GM21526 (cell line): ENCODE results near the gene DCC.

Source experiments
- ATAC-seq: cut with Tn5 transposase; IDR thresholded peaks from one replicate; pipeline ENCODE4 v1.9.1; 2021; ENCODE audit warnings: moderate library complexity; ENCODE audit not compliant: unreplicated experiment, low FRiP score

The DCC gene

DNA sequence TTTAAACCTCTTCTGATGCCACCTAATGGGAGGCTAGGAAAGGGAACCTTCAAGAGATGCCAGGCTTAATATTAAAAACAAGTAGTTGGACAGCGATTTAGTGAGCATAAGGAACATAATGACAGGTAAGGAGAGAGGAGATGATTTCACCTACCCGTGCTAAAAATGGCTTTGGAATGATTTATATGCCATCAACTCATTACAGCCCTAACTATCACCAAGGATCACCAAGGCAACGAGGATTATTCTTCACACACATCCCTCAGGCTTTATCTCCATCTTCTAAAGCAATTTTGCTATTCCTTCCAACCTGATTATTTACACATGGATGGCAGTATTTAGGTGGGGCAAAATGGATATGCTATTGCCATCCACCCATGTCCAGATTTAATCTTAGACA lies 237.8 kb downstream of the DCC start:
- ATAC-seq = no peak

DNA sequence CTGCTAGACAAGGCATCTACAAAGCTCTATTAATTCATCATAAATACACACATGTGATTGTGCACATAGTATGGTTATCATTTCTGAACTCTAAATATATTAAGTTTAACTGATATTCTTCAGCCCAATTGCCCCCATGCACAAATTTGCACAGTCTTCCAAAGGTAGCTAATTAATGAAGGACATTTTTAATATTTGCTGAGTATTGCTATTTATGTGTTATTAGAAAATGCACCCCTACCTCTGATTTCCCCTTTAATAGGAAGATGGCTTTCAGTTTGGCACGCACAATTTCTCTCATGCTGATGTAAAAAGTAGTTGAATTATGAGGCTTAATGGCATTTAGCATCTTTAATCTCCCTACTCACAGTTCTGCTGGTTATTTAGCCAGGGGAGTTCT lies 242.1 kb downstream of the DCC start:
- no peak for ATAC-seq

DNA sequence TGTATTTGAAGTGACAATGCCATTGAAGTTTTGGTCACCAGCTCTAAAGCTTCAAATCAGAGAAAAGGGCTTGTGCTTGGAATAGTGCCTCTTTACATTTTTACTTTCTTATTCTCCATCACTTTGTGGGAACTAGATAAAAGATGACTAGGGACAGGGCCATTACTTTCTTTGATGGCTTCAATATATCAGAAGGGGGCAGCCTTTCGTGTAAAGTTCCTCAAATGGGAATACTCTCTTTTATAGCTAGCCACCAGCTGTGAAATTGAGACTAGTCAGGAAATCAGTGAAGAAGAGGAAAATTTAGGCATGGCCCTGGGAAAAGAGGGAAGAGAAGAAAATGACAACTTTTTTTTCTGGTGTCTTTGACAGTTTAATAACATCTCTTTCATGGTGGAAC lies 242.5 kb downstream of the DCC start:
- ATAC-seq = no peak

DNA sequence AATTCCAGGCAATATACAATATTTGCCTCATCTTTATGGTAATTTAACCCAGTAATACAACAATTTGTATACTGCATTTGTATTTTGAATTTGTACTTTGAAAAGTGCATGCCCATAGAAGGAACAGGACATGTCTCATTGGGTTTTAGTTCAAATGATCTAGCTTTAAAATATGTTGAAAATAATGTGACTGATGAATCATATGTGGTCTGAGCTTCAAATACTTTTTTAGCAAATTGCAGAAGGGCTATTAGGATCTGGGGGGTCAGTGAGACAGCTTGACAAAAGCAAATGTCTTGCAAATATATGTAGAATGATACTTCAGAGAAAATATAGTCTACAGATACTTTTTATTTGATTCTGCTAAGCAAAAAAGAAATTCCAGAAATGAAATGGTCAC lies 248.9 kb downstream of the DCC start:
- no peak for ATAC-seq

DNA sequence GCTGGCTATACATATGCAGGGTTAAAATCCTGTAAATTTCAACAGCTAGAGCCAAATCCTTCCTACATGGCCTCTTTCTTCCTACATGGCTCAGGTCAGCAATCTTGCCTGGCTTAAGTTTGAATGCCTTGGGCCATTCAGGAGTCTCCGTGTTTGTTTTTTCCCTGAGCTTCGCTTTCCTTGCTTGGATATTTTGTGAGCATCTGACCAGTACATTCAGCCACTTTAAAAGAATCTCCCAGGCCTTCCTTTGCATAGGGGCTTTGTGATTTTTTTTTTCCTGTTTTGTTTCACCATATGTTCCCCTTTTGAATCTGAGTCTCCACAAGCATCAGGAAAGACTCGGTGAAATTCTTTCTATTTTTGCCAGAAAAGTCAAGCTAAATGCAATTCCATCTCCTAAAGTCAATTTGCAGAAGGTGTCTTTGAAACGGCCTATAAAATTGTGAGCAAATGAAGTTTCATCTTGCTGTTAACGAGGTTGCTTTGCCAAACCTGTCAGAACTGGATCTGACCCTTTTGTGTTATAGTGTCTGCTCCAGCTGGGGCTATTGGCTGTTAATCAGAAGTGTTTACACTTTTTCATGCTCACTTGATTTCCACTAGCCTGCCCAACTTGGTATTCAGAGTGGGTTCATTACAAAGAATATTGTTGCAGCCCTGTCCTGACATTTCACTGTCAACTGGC lies 256.9 kb downstream of the DCC start:
- ATAC-seq = no peak

DNA sequence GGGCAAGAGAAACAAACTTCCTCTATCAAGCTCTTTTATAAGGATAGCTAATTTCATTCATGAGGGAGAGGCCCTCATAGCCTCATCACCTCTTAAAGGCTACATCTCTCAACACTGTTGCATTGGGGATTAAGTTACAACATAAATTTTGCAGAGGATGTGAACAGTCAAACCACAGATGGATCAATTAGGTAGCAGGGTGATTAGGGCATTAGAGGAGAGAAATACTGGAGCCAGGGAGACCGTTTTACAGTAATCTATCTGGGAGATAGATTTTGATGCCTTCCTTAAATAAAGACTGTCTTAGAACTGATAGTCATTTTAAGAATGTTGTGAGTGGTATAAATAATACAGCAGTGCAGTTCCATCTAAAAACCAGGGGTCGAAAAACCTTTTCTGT lies 258.9 kb downstream of the DCC start:
- no peak for ATAC-seq

DNA sequence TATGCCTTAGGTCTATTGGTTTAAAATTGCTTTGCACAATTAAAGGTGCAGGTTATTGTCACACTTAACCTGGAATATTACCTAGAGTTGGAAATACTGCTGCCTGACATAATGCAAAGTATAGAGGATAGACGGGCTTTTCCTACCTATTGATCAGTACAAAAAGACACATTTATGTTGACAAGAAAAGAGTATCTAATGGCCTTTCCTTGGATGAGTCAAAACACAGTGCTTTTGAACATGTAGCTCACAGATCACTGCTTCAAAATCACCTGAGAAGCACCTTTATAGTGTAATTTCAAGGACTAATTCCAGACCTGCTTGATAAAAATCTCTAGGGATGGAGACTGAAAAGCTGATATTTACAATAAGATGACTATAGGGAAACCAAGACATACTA lies 262.8 kb downstream of the DCC start:
- ATAC-seq = no peak

DNA sequence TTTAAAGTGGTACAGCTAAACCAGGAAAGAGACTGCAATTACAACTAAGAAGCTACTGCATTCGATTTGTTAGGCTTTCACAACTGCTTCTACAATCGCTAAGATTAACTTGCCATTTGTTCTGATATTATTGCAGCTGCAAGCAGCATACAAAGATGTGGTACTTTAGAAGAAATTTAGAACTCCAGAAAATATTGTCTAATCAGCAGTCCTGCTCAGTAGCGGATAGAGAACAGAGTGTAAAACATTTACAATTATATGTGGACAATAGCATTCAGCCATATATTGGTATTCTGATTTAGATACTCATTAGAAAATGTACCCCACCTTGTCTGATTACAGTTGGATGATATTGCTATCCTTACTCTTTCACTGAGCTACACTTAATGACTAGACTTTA lies 265.3 kb downstream of the DCC start:
- no peak for ATAC-seq

DNA sequence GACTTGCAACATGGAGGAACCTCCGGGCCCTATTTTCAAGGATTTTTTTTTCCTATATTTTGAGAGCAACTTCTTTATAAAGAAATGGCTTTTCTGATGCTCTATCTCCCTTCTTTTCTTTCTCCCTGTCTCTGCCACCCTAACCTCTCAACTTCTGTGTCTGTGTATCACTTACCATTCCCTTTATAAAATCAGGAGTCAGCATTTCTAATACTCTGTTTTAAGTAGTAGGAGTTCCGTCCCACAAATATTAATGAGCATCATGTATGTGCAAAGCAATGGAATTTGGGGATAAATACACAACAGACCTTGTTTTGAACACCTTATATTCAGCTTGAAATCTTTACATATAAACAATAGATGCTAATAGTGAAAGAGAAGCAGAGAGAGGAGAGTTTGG lies 268.0 kb downstream of the DCC start:
- no peak for ATAC-seq

DNA sequence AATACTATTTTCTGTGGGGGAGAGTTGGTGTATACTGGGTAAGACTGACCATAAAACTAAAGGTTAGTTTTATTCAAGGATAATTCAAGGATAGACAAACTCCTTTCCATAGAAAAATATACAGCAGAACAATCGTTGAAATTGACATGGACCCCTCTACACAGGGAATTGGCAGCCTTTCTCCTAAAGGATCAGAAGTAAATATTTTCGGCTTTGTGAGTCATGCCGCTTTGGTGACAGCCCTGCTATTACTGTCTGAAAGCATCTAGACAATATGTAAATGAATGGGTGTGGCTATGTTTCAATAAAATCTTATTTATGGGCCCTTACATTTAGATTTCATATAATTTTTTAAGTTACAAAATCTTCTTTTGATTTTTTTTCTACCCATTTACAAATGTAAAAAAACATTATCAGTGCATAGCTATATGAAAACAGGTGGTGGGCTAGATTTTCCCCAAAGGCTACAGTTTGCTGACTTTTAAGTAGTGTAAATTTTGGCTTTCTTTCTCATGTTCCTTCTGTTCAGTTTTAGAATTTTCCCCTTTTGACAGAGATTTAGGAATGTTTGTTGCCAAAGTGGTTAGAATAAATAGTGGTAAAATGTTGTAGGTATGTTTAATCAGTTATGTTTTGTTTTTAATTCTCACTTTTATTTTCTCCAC lies 270.6 kb downstream of the DCC start:
- ATAC-seq = no peak

DNA sequence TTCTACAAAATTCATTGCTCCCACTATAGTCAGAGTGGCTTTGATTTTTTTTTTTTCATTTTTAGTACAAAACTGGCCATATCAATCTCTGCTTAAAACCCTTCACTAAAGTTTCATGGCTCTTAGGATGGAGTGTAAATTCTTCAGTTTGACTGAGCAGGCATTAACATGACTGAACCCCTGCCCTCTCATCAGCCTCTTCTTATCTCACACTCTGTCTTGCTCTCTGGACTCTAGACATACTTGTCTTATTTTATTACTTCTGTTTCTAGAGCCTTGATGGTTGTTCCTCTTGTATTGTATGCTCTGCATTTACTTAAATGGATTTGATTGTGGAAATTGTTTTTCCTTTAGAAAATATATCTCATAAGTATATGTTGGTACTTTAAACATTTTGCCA lies 272.4 kb downstream of the DCC start:
- no peak for ATAC-seq

DNA sequence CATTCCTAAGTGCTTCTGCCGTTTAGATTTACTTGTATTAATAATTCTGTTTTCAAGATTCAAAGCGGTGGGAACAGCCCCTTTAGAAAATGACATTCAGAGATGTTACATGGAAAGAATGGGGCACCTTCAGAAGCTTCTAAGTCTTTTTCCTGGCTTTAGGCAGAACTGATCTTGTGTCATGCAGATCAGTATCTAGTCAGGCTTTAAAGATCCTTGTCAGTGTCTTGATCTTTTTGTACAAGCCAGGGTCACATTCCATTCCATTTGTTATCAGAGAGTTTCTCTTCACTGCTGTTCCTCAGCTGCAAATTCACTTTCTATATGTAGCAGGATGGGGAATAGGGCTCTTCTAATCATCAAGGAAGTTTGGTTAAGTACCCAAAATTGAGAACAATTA lies 275.3 kb downstream of the DCC start:
- no peak for ATAC-seq

DNA sequence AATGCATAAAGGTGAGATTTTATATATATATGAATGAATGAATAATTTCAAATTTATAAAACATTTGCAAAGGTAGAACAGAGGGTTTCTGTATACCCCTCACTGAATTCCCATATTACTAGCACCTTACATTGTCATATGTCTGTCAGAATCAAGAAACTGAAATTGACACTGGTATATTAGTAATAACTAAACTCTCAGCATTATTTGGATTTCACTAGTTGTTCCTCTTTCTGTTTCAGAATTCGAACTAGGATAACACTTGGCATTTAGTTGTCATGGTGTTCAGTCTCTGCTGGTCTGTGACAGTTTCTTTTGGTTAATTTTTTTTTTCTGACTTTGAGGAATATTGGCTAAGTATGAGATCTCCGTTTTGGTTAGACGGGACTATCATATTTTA lies 275.9 kb downstream of the DCC start:
- ATAC-seq = no peak

DNA sequence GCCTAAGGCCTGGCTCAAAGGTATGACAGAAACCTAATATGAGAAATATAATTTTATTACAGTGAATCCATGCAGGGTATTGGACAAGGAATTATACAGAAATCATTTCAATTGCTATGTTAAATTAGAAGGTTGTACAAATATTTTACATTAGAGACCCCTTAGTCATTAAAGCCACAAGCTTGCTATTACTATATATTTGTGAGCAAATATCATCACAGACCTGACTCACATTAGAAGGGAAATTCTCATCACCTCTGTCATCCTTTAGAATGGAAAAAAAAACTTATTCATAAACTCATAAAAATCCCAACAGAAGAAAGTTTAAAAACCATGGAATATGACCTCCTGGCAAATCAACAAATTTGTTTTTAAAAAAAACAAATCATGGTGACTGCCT lies 277.9 kb downstream of the DCC start:
- no peak for ATAC-seq

DNA sequence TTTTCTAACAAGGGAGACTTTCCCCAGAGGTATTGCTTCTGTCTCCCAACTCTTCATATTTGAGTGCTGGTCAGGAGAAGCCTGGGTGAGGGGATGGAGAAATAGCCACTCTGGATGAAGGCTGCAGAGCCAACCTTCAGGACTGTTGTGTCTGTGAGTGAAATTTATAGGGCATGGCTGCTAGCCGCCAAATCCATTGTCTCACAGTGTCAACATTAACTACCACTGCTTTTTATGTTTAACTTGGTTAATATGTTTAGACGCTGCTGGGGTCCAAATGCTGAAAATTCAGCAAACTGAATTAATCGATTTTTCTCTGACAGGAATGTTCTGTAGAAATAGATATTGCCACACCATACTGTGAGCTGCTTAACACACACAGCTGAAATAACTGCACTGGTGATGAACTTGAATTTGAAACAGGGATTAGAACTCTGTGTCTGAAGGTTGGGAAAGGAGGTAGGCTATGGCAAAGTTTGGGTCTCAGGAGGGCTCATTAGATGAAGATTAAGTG lies 281.0 kb downstream of the DCC start:
- no peak for ATAC-seq

DNA sequence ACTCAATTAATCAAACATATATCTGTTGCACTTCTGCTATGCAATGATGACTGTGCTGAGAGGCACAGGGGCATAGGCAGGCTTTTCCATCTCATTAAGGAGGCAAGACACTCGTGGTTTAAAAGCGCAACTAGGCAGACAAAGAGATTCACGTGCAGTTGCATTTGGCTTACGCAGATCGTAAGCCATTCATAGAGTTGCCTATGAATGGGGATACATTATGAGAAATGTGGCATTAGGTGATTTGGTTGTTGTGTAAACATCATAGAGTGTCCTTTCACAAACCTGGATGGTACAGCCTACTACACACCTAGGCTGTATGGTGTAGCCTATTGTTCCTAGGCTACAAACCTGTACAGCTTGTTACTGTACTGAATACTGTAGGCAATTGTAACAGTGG lies 284.7 kb downstream of the DCC start:
- ATAC-seq = no peak

DNA sequence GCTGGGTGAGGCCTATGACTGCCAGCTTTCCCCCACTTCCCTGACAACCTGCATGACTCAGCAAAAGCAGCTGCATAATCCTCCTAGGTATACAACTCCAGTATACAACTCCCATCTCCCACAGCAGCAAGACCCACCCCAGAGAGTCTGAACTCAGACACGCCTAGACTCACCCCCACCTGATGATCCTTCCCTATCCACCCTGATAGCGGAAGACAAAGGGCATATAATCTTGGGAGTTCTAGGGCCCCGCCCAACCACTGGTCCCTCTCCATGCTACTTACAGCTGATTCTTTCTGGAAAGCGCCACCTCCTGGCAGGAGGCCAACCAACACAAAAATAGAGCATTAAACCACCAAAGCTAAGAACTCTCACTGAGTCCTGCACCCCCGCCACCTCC lies 296.5 kb downstream of the DCC start:
- no peak for ATAC-seq

DNA sequence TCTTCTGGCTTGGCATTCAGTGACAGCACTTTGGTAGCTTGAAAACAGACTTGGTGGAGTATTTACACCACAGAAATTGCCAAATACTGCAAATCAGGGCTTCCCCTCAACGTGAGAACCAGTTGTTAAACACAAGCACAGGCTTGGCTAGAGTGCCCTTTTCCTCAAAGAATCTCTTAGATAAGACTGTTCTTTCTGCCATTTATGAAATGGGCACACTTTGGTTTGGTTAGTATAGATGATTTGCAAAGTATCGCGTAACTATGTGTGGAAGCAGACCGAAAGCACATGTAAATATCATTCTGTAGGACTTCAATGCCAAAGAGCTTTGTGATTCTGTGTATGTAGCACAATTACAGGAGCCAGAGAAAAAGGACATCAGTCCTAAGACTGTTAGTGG lies 308.2 kb downstream of the DCC start:
- ATAC-seq = no peak

DNA sequence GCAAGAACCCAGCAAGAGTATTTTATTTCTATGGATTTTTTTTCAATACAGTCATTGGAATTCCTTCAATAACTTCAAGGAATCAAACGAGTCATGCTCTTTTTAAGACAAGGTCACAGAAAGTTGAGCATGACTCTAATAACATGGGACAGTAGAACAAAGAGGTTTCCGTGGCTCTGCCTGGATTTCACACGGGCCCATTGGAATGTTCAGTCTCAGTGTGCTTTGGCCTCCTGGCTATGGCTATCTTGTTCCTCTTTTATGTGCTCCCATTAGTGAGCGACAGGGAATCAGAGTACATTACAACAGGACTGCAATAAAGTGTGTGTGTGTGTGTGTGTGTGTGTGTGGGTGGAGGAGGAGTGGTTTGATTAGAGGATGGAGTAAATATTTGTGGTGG lies 312.4 kb downstream of the DCC start:
- no peak for ATAC-seq

DNA sequence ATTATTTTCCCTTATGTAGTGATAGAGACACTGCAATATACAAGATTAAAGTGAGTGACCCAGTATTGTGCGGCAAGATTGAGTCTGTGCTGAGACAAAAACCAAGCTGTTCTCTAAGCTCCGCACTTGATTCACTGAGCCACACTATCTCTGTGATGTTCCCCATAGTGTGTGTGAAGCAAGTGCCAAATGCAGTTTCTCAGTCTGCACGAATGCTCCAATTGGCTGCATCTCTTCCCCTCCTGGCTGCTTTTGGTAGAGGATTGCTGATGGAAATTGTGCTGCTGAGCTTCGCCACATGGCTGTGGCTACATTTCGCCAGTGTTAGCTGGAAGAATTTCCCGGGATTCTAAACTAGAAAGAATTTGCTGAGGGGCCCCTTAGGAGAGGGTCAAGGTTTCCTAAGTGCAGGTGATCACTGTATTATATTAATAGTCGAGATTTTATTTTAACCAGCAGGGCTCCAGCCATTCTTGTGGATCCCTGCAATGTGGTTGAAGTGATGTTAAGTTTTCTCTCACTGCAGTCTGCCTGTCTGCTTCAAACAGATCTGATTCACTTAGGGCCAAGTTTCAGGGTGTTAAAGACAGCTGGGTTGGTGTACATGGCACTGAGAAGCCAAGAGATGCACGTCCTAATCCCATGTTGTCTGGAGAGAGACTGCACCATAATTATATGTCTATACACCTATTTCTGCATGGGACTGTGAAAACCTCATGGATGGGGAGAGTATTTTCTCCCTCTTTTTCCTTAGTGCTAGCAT lies 317.2 kb downstream of the DCC start:
- no peak for ATAC-seq

DNA sequence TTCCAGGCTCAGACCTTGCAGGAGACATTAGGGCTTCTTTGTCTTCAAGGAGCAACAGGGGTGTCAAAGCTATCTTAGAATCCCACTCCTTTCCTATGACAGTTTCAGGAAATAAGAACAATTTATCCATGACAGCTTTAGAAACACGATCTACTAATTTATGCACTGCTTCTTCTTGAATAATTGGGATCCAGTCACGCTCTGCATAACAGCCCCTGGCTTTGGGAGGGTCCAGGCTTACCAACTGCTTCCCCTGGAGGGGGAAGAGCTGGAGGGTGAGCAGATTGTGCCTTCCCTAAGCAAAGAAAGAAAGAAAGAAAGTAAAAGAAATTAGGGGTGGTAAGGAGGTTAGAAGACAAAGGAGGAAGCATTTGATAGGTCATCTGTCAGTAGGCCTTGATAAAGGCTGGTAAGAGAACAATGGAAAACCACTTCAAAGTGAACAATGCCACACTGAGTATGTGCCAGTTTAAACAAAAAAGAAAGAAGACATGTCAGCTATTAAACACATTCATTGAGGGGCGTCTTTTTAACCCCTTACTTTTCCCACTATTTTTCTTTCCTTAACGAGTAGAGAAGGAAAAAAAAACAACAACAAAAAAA lies 327.6 kb downstream of the DCC start:
- no peak for ATAC-seq
